ENCODE data around the gene EHBP1L1. TPM values are rescaled to one million over a fixed set of nuclear protein-coding genes. Genes with fewer than 3 reads are reported as not detected.

Gene EHBP1L1
- total RNA-seq, 2 donors from 2014 or later: 286 to 395 TPM

DNA sequence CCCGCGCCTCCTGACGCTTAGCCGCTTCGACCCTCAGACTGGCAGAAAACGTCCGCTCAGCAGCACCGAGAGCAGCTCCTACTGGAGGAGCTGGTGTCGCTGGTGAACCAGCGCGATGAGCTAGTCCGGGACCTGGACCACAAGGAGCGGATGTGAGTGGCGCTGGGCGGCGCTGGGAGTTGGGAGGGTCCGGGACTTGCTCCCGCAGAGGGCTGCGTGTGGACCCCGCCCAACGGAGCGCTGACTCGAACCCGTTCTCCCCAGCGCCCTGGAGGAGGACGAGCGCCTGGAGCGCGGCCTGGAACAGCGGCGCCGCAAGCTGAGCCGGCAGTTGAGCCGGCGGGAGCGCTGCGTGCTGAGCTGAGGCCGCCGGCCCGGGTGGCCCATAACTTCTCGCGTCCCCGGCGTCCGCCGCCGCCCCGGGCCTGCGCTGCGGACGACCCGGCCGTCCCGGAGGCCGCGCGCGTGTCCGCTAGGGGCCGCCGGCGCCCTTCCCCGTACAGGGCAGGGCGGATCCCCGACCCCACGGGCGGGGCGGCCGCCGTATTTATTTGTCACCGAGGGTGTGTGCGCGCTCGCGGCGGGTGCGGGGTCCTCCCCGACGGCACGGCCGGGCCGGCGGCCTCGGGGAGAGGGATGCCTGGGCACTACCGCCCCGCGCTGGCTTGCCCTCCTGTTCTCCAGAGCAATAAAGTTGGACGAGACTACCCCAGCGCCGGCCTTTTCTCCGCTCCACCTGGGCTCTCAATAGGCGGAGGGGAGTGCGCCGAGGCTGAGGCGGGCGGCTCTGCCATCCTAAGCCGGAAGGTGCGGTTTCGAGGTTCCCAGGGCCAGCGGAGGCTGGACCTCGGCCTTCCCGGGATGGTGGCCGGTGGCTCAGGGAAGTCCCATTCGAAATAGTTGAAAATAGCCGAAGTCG, 16.3 kb downstream of the EHBP1L1 start:
- TF ChIP-seq, protein P1, sequence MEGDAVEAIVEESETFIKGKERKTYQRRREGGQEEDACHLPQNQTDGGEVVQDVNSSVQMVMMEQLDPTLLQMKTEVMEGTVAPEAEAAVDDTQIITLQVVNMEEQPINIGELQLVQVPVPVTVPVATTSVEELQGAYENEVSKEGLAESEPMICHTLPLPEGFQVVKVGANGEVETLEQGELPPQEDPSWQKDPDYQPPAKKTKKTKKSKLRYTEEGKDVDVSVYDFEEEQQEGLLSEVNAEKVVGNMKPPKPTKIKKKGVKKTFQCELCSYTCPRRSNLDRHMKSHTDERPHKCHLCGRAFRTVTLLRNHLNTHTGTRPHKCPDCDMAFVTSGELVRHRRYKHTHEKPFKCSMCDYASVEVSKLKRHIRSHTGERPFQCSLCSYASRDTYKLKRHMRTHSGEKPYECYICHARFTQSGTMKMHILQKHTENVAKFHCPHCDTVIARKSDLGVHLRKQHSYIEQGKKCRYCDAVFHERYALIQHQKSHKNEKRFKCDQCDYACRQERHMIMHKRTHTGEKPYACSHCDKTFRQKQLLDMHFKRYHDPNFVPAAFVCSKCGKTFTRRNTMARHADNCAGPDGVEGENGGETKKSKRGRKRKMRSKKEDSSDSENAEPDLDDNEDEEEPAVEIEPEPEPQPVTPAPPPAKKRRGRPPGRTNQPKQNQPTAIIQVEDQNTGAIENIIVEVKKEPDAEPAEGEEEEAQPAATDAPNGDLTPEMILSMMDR (IDR thresholded peaks at IDR 0.05): no peak

DNA sequence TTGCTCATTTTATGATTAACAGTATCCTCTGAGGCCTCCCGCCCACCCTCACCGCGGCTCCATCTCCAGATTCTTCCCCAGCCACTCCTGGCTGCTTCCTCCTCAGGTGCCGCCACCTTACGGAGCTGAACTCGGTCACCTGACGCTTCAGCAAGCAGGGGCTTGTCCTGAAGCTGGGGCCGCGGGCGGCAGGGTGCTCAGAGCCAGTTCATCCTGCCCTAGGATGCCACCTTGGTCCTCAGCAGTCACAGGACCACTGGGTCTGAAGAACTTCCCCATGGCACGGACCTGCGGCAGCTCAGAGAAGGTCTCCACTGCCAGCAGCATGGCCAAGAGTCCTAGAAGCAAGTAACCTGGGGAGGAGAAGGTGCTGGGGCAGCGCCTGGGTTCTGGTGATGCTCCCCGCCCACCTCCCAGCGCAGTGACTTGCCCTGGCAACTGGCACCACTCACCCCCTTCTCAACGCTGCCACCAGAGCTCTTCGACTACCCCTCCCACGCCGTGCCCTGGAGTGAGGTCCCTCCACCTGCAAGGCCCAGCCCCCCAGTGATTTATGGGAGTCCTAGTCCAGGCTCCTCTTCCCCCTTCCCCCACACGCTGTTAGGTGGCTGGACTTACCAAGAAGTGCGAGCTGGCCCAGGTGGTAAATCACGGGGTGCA, 17.1 kb downstream of the EHBP1L1 start:
- DNase-seq (ENCODE audit: low spot score) (no peak), ATAC-seq (ENCODE audit: insufficient number of reproducible peaks, low FRiP score, low read depth) (no peak)
- peaks cover 5 to 22% of the 10 kb centered on the region in 2 donors for H3K4me1 ChIP-seq (ENCODE audit: control insufficient read depth in 1 of 2, low read depth in 2 of 2)
- TF ChIP-seq, protein P1 (IDR thresholded peaks at IDR 0.05): no peak
- peaks cover 27% of the 10 kb centered on the region for H3K36me3 ChIP-seq
- H3K9me3 ChIP-seq: no peaks in the 10 kb centered on the region
- no peak overlapping the region for H3K4me3 ChIP-seq
- H3K27ac ChIP-seq: peak overlapping the region in 1 of 2 donors; percentile 50
- H3K27me3 ChIP-seq (replicated peaks; ENCODE audit: insufficient read depth): no peaks in the 10 kb centered on the region

More for the DNA sequence above, 16.3 kb downstream of the EHBP1L1 start:
- Histone ChIP-seq H3K9me3 (no peaks in the 10 kb centered on the region), H3K27me3 (replicated peaks; ENCODE audit: insufficient read depth) (no peaks in the 10 kb centered on the region), H3K36me3 (peaks cover 23% of the 10 kb centered on the region), H3K27ac (no peak overlapping the region), H3K4me3 (no peak overlapping the region), H3K4me1 (ENCODE audit: control insufficient read depth in 1 of 2, low read depth in 2 of 2) (peaks cover 13 to 30% of the 10 kb centered on the region in 2 donors)
- DNase-seq (ENCODE audit: low spot score) (no peak), ATAC-seq (ENCODE audit: insufficient number of reproducible peaks, low FRiP score, low read depth) (no peak)

- no peak for ATAC-seq (ENCODE audit: insufficient number of reproducible peaks, low FRiP score, low read depth)
- Histone ChIP-seq H3K36me3 (peaks cover 34% of the 10 kb centered on the region), H3K27ac (peak overlapping the region in 1 of 2 donors; percentile 50), H3K9me3 (no peaks in the 10 kb centered on the region), H3K27me3 (replicated peaks; ENCODE audit: insufficient read depth) (no peaks in the 10 kb centered on the region), H3K4me1 (ENCODE audit: control insufficient read depth in 1 of 2, low read depth in 2 of 2) (peaks cover 0 to 14% of the 10 kb centered on the region in 2 donors), H3K4me3 (no peak overlapping the region)
- TF ChIP-seq, protein P1 (IDR thresholded peaks at IDR 0.05): peak; percentile 74
- no peak for DNase-seq (ENCODE audit: low spot score)
These were observed 17.9 kb downstream of the EHBP1L1 start for GRCh38 chr11:65593518-65594414.

GRCh38 chr11:65595131-65595530, 19.3 kb downstream of the EHBP1L1 start:
- Histone ChIP-seq H3K4me3 (no peak overlapping the region), H3K36me3 (peaks cover 33% of the 10 kb centered on the region), H3K9me3 (no peaks in the 10 kb centered on the region), H3K27ac (peak overlapping the region in 1 of 2 donors; percentile 17), H3K27me3 (replicated peaks; ENCODE audit: insufficient read depth) (no peaks in the 10 kb centered on the region), H3K4me1 (ENCODE audit: control insufficient read depth in 1 of 2, low read depth in 2 of 2) (peaks cover 0 to 12% of the 10 kb centered on the region in 2 donors)
- ATAC-seq (ENCODE audit: insufficient number of reproducible peaks, low FRiP score, low read depth): no peak
- TF ChIP-seq, protein P1 (IDR thresholded peaks at IDR 0.05): no peak
- DNase-seq (ENCODE audit: low spot score): no peak
